Type B pancreatic cell (in vitro differentiated cells): ENCODE data around the gene C16orf46. TPM values are rescaled to one million over a fixed set of nuclear protein-coding genes. Genes with fewer than 3 reads are reported as not detected.
"Not testable (repeated sequence)": the region's sequence is repeated elsewhere in the genome, so short reads cannot be mapped to it uniquely, and the experiment has no call there.

Source experiments
- DNase-seq: peaks from one replicate; pipeline ENCODE4 v3.0.0; 2021; ENCODE audit warnings: mixed read lengths; ENCODE audit not compliant: unreplicated experiment; ENCODE audit errors: extremely low spot score
- H3K27ac Mint-ChIP-seq: 2 replicates; pipeline ENCODE4 v1.8.0; 2021; ENCODE audit warnings: mild to moderate bottlenecking, mixed read lengths
- H3K27me3 Mint-ChIP-seq: 2 replicates; pipeline ENCODE4 v1.8.0; 2021; ENCODE audit warnings: mixed read lengths
- H3K36me3 Mint-ChIP-seq: 2 replicates; pipeline ENCODE4 v1.8.0; 2021; ENCODE audit warnings: mixed read lengths
- H3K4me1 Mint-ChIP-seq: one replicate; pipeline ENCODE4 v1.8.0; 2021; ENCODE audit warnings: mixed read lengths; ENCODE audit not compliant: unreplicated experiment
- H3K4me3 Mint-ChIP-seq: 2 replicates; pipeline ENCODE4 v1.8.0; 2021; ENCODE audit warnings: mild to moderate bottlenecking, mixed read lengths
- H3K9me3 Mint-ChIP-seq: 2 replicates; pipeline ENCODE4 v1.8.0; 2021; ENCODE audit warnings: mixed read lengths
- CTCF ChIP-seq: fragments of 200-600 bp; sonication (generic); conservative IDR thresholded peaks from 2 replicates; pipeline ENCODE4 v1.5.0; 2021; ENCODE audit warnings: antibody characterized with exemption, mild to moderate bottlenecking
- total RNA-seq: library from RNA; stranded (reverse); gene quantifications from 2 replicates; pipeline ENCODE4 v1.2.1, GENCODE V29; 2021; ENCODE audit warnings: low replicate concordance

Gene C16orf46
- total RNA-seq, 1 donor from 2014 or later: 4.4 TPM

DNA sequence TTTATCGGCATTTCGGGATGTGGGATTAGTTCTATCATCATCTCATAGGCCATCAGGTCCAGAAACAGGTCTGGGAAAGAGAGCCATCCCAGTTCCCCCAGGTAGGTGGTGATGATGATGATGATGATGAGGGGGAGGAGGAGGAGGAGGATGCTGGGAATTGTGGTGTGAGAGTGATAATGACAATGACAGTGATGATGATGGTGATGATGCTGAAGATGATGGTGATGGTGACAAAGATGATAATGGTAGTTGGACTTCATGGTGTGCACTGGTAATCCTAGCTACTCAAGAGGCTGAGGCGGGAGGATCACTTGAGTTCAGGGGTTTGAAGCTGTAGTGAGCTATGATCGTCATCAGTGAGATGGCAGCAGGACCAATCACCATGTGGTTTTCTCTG is 35.4 kb upstream of the C16orf46 start:
- TF ChIP-seq CTCF: no peak
- H3K36me3 Mint-ChIP-seq: no peaks in the 10 kb centered on the region
- no peaks in the 10 kb centered on the region for H3K27me3 Mint-ChIP-seq
- no peak for DNase-seq
- no peaks in the 10 kb centered on the region for H3K4me1 Mint-ChIP-seq
- H3K9me3 Mint-ChIP-seq: no peaks in the 10 kb centered on the region
- H3K4me3 Mint-ChIP-seq: no peak overlapping the region
- no peak overlapping the region for H3K27ac Mint-ChIP-seq

GRCh38 chr16:81109274-81109673 is 32.2 kb upstream of the C16orf46 start:
- not testable (repeated sequence) for H3K27ac Mint-ChIP-seq, H3K27me3 Mint-ChIP-seq, H3K4me1 Mint-ChIP-seq, H3K4me3 Mint-ChIP-seq, DNase-seq, H3K36me3 Mint-ChIP-seq, H3K9me3 Mint-ChIP-seq

DNA sequence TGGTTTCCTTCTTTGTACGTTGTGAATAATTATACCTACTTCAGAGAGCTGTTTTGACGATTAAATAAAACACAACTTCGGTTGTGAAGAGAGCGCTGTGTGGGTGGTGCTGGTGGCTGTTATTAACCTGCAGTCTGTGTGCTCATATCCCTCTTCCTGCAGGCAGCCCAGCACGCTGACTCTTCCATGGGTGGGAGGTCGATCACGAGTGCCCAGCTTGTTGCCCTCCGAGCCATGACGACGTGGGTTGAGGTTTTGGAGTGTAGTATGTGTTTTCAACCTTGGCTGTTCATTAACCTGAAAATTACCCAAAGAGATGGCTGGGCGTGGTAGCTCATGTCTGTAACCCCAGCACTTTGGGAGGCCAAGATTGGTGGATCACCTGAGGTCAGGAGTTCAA is 30.5 kb upstream of the C16orf46 start:
- Mint-ChIP-seq H3K27ac (peak overlapping the region; percentile 41), H3K4me1 (no peaks in the 10 kb centered on the region), H3K27me3 (no peaks in the 10 kb centered on the region), H3K9me3 (no peaks in the 10 kb centered on the region), H3K36me3 (no peaks in the 10 kb centered on the region), H3K4me3 (no peak overlapping the region)
- DNase-seq: no peak
- TF ChIP-seq CTCF: no peak

DNA sequence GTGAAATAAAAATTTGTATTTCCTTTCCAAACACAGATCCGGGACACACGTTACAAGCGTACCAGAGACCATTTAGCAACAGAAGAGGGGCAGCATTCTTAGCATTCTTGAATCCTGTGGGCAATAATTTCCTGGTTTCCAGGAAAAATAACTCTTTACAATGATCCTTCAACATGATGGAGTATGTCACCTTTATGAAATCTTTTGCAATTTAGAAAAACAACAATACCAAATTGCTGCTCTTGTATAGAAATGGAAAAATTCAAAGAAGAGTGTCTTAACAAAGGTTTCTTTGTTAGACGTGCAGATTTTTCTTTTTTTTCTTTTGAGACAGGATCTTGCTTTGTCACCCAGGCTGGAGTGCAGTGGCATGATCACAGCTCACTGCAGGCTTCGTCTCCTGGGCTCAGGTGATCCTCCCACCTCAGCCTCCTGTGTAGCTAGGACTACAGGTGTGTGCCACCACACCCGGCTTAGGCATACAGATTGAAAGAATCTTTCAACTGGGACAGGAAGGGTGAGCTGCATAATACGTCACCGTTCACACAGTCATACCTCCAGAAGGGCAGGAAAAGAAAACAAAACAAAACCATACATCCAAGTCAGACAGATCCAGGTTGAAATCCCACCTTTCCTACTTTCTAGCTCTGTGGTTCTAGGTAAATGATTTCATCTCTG is 29.9 kb upstream of the C16orf46 start:
- peak overlapping the region; percentile 41 for H3K27ac Mint-ChIP-seq
- no peaks in the 10 kb centered on the region for H3K4me1 Mint-ChIP-seq
- DNase-seq: no peak
- no peak overlapping the region for H3K4me3 Mint-ChIP-seq
- TF ChIP-seq CTCF: no peak
- H3K36me3 Mint-ChIP-seq: no peaks in the 10 kb centered on the region
- no peaks in the 10 kb centered on the region for H3K27me3 Mint-ChIP-seq
- no peaks in the 10 kb centered on the region for H3K9me3 Mint-ChIP-seq

GRCh38 chr16:81105946-81106345 is 28.9 kb upstream of the C16orf46 start:
- H3K27ac Mint-ChIP-seq: no peak overlapping the region
- DNase-seq: no peak
- H3K4me3 Mint-ChIP-seq: no peak overlapping the region
- no peaks in the 10 kb centered on the region for H3K4me1 Mint-ChIP-seq
- H3K36me3 Mint-ChIP-seq: no peaks in the 10 kb centered on the region
- no peaks in the 10 kb centered on the region for H3K27me3 Mint-ChIP-seq
- no peak for TF ChIP-seq CTCF
- no peaks in the 10 kb centered on the region for H3K9me3 Mint-ChIP-seq

DNA sequence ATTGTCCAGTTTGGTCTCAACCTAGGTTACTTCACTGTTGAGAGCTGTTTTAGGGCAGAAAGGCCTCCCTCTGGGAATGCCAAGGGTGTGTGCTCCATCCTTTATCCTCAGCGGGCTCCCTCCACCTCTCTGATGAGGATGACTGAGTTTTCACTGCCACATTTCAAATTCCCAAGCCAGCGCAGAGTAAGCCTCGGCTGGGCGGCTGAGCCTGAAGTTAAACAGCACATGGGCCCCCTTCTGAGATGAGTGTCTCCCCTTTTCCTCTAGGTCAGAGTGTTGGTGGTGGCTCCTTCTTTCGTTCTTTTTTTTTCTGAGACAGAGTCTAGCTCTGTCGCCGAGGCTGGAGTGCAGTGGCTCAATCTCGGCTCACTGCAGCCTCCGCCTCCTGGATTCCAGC is 24.7 kb upstream of the C16orf46 start:
- H3K27ac Mint-ChIP-seq: no peak overlapping the region
- DNase-seq: no peak

More for the DNA sequence above, 24.7 kb upstream of the C16orf46 start:
- no peak overlapping the region for H3K4me3 Mint-ChIP-seq
- H3K27me3 Mint-ChIP-seq: no peaks in the 10 kb centered on the region
- H3K36me3 Mint-ChIP-seq: no peaks in the 10 kb centered on the region
- H3K9me3 Mint-ChIP-seq: peaks cover under 1% of the 10 kb centered on the region
- TF ChIP-seq CTCF: no peak
- peaks cover under 1% of the 10 kb centered on the region for H3K4me1 Mint-ChIP-seq
